GM12892 (cell line): ENCODE measurements around the gene TAF3.

Experiments
- DNase-seq: peaks from one replicate; pipeline ENCODE4 v3.0.0; 2011; ENCODE audit not compliant: insufficient read length
- FAIRE-seq: peaks from 2 replicates; lab custom pipeline; 2011; peaks lifted over from hg19 to GRCh38; lab: Jason Lieb, UNC
- POLR2A ChIP-seq: IDR thresholded peaks from 2 replicates; pipeline ENCODE4 v1.6.1; 2011; ENCODE audit warnings: low read depth, low read length, control low read depth
- POLR2AphosphoS5 ChIP-seq: IDR thresholded peaks from 2 replicates; pipeline ENCODE4 v1.6.1; 2011; ENCODE audit warnings: low read depth, low read length, control low read depth
- TAF1 ChIP-seq: IDR thresholded peaks from 2 replicates; pipeline ENCODE4 v1.6.1; 2011; ENCODE audit warnings: low read depth, mild to moderate bottlenecking, control low read depth, low read length, borderline replicate concordance

TAF3 gene

GRCh38 chr10:7856678-7857077 lies 38.4 kb downstream of the TAF3 start:
- DNase-seq (no peak), FAIRE-seq (no peak)
- TF ChIP-seq POLR2A (no peak), TAF1 (no peak)

GRCh38 chr10:7857262-7857661 lies 39.0 kb downstream of the TAF3 start:
- no peak for TF ChIP-seq POLR2A
- no peak for TF ChIP-seq POLR2AphosphoS5
- no peak for TF ChIP-seq TAF1
- no peak for FAIRE-seq
- no peak for DNase-seq

GRCh38 chr10:7861509-7862120 lies 43.3 kb downstream of the TAF3 start:
- DNase-seq, result no peak

DNA sequence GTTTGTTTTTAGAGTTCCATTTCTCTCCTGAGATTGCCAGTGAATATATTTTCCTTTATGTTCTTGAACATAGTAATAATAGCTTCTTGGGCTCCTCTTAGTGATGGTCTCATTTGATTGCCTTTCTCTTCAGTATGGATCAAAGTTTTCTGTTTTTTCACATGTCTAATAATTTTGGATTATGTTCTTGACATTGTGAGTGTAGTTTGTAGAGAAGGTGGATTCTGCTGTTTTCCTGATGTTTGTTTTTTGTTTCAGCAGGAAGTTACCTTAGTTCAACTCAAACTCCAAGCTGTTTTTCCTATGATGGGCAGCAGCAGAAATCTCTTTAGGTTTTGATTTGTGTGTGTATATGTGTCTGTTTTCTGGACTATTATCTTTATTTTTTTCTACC lies 43.8 kb downstream of the TAF3 start:
- DNase-seq (no peak), FAIRE-seq (peak; percentile 9)
- TF ChIP-seq POLR2AphosphoS5, result no peak
- no peak for TF ChIP-seq POLR2A
- TF ChIP-seq TAF1, result no peak

More at GRCh38 chr10:7861509-7862120, 43.3 kb downstream of the TAF3 start:
- no peak for TF ChIP-seq TAF1
- TF ChIP-seq POLR2AphosphoS5, result no peak
- TF ChIP-seq POLR2A, result no peak
- no peak for FAIRE-seq

GRCh38 chr10:7866176-7866575 lies 47.9 kb downstream of the TAF3 start:
- FAIRE-seq (no peak), DNase-seq (no peak)
- no peak for TF ChIP-seq TAF1
- no peak for TF ChIP-seq POLR2A
- no peak for TF ChIP-seq POLR2AphosphoS5

DNA sequence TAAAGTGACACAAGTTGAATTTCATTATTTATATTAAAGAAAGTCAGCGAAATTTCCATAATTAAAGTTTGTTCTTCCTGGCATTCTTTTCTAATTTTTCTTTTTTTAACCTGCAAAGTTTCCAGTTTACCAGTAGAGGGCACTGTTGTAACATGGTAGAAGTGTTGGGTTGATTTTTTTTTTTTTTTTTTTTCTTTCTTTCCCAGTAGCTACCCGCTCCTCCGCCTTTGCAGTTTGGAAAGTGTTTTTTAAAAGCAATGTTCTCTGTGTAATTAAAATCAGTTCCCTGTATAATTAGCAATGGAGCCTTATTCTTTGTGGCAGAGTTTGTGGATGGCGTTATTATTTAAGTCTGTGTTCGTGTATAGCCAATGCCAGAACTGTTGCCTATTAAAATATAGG lies 53.7 kb downstream of the TAF3 start:
- no peak for DNase-seq
- TF ChIP-seq TAF1 (no peak), POLR2A (no peak), POLR2AphosphoS5 (no peak)
- peak; percentile 42 for FAIRE-seq

- TF ChIP-seq POLR2AphosphoS5 (no peak), TAF1 (no peak), POLR2A (no peak)
- no peak for FAIRE-seq
- DNase-seq, result no peak
These were observed 56.6 kb downstream of the TAF3 start for GRCh38 chr10:7874864-7875263.

GRCh38 chr10:7876541-7877127 lies 58.3 kb downstream of the TAF3 start:
- no peak for FAIRE-seq
- TF ChIP-seq TAF1, result no peak
- no peak for TF ChIP-seq POLR2AphosphoS5
- no peak for TF ChIP-seq POLR2A
- DNase-seq, result no peak

DNA sequence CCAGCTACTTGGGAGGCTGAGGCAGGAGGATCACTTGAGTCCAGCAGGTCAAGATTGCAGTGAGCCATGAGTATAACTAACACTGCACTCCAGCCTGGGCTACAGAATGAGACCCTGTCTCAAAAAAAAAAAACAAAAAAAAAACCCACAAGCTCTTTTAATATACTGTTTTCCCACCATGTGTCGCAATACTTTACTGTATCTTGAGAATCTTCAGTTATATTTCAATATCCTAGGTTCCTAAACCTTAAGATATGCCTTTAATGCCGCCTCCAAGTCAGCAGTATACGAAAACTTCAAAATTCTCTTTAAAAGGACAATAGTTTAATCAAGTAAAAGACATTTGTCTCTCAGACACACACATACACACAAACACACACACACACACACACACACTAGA lies 62.8 kb downstream of the TAF3 start:
- TF ChIP-seq TAF1 (no peak), POLR2A (no peak), POLR2AphosphoS5 (no peak)
- FAIRE-seq, result no peak
- no peak for DNase-seq

GRCh38 chr10:7886056-7886455 lies 67.8 kb downstream of the TAF3 start:
- no peak for FAIRE-seq

DNA sequence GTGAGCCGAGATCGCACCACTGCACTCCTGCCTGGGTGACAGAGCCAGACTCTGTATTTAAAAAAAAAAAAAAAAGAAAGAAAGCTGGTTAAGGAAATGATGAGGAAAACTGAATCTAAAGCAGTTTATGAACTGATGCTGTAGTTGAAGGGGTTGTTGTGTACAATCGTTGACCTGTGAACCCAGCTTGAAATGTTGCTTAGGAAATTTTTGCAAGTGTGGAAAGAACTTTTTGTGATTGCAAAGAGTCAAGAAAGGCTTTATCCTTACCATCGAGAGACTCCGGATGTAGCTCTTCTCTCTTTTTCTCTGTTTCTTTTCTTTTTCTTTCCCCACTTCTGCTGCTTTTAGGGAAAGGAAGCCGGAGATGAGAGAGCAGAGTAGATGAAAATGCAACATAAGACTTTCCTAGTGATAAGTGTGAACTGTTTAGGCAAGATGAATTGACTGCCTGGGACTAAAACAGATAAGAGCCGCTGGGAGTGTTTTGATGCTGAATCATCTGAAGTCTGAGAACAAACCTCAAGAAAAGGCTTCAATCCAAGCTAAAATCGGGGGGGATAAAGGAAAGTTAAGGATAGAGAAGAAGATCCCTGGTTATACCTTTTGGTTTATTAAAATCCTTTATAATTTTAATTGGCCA lies 69.0 kb downstream of the TAF3 start:
- TF ChIP-seq POLR2AphosphoS5 (no peak), POLR2A (no peak), TAF1 (no peak)
- FAIRE-seq, result no peak
- DNase-seq, result no peak

More at GRCh38 chr10:7886056-7886455, 67.8 kb downstream of the TAF3 start:
- TF ChIP-seq TAF1 (no peak), POLR2AphosphoS5 (no peak), POLR2A (no peak)
- no peak for DNase-seq

DNA sequence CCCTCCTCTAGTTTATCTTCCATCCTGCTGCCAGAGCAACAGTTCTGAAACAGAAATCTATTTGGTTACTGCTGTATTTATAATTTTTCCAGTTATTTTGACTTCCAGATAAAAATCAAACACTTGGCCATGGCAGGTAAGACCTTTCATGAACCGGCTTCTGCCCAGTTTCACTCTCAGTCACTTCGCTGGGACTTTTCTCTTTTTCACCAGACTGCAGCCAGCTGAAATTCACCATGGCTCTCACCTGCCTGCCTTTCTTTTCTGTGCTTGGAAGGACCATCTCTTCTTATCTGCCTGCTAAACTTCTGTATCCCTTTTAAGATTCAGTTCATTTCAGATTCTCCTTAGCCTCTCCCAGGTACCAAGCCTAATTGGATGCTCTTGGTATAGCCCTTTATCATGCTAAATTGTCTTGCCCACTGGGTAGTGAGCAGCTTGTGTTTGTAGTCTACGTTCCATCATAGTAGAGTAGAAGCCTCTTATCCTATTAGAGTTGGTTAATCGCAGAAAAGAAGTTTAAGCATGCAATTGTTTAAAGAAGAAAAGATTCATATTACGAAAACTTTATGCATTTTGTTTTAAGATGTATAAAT lies 71.7 kb downstream of the TAF3 start:
- no peak for DNase-seq
- TF ChIP-seq TAF1, result no peak
- no peak for TF ChIP-seq POLR2AphosphoS5
- TF ChIP-seq POLR2A, result no peak
- FAIRE-seq, result peak; percentile 50

- DNase-seq, result no peak
- no peak for TF ChIP-seq TAF1
- no peak for TF ChIP-seq POLR2A
- TF ChIP-seq POLR2AphosphoS5, result no peak
- FAIRE-seq, result no peak
These were observed 72.5 kb downstream of the TAF3 start for GRCh38 chr10:7890781-7891180.
